ENCODE data around the gene MGMT.

DNA sequence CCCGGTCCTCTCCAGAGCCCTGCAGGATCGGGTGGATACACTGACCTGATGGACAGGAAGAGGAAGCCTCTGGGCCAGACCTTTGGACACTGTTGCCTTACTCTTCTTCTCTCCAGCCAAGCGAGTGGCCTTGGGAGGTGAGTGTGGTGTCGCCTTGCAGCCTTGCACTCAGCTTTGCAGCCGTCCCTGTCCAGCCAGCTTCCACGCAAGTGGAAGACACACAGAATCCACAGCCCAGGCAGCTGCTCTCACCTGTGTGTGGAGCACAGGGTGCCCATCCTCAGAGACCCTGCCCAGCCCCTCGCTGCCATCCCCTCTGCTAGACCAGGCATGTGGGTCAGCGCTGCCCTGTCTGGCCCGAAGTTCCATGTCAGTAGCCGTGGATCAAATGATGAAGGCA is 258.0 kb downstream of the MGMT start:
- TF ChIP-seq EZH2phosphoT487 (IDR thresholded peaks at IDR 0.05; ENCODE audit: borderline replicate concordance) (no peak), JUND (IDR thresholded peaks at IDR 0.05) (no peak), POLR2AphosphoS5 (IDR thresholded peaks at IDR 0.05; ENCODE audit: low read depth, low read length) (no peak)
- TF ChIP-seq, protein P1, sequence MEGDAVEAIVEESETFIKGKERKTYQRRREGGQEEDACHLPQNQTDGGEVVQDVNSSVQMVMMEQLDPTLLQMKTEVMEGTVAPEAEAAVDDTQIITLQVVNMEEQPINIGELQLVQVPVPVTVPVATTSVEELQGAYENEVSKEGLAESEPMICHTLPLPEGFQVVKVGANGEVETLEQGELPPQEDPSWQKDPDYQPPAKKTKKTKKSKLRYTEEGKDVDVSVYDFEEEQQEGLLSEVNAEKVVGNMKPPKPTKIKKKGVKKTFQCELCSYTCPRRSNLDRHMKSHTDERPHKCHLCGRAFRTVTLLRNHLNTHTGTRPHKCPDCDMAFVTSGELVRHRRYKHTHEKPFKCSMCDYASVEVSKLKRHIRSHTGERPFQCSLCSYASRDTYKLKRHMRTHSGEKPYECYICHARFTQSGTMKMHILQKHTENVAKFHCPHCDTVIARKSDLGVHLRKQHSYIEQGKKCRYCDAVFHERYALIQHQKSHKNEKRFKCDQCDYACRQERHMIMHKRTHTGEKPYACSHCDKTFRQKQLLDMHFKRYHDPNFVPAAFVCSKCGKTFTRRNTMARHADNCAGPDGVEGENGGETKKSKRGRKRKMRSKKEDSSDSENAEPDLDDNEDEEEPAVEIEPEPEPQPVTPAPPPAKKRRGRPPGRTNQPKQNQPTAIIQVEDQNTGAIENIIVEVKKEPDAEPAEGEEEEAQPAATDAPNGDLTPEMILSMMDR (IDR thresholded peaks at IDR 0.05 in 2 of 3, conservative IDR thresholded peaks at IDR 0.05 in 1 of 3; ENCODE audit: borderline replicate concordance in 1 of 3, insufficient read depth in 1 of 3, low read depth in 2 of 3, low read length in 2 of 3): no peak
